ENCODE data around the gene CD96.
A peak's percentile ranks its signal among the peaks of the same experiment; 100 is the strongest.
"Not testable (repeated sequence)": the region's sequence is repeated elsewhere in the genome, so short reads cannot be mapped to it uniquely, and the experiment has no call there.

CD96 gene, protein sequence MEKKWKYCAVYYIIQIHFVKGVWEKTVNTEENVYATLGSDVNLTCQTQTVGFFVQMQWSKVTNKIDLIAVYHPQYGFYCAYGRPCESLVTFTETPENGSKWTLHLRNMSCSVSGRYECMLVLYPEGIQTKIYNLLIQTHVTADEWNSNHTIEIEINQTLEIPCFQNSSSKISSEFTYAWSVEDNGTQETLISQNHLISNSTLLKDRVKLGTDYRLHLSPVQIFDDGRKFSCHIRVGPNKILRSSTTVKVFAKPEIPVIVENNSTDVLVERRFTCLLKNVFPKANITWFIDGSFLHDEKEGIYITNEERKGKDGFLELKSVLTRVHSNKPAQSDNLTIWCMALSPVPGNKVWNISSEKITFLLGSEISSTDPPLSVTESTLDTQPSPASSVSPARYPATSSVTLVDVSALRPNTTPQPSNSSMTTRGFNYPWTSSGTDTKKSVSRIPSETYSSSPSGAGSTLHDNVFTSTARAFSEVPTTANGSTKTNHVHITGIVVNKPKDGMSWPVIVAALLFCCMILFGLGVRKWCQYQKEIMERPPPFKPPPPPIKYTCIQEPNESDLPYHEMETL

DNA sequence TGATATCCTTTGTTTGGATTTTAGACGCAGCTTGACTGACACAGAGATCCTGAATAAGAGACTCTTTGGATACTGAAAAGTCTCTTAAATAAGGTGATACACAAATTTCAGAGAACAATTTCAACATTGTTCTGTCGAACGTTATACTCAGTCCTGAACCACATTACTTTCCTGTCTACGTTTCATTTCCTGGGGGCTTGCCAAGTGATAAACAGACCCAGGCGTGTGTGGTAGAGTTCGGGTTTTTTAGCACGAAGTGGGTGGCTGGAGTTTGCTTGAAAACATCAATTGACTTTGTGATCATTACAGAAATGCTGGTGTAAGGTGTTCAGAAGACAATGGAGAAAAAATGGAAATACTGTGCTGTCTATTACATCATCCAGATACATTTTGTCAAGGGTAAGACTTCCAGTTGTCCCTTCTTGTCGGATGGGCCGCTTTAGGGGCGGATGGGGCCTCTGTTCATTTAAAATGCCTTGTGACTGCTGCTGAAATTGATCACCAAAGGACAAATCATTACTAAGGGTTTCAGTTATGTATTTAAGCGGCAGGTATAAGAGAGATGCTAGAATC, at the start of gene CD96:
Gene CD96, plus strand, starts transcription at position 287 of the 573 bp plus-strand sequence. Its CDS starts 52 bp downstream, at position 339.
- DNase-seq, result peak; percentile 60 to 73

DNA sequence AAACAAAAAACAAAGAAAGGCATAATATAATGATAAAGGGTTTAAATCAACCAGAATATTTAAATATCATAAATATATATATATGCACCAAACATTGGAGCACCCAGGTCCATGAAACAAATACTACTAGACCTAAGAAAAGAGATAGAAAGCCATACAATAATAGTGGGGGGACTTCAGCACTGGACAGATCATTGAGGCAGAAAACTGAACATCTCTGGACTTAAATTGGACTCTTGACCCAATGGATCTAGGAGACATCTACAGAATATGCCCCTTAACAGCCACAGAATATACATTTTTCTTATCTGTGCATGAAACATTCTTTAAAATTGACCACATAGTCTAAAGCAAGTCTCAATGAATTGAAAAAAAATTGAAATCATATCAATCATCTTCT, 48.7 kb upstream of the CD96 start:
- no peak for DNase-seq

GRCh38 chr3:111496894-111497559, 45.0 kb upstream of the CD96 start:
- DNase-seq, result no peak

DNA sequence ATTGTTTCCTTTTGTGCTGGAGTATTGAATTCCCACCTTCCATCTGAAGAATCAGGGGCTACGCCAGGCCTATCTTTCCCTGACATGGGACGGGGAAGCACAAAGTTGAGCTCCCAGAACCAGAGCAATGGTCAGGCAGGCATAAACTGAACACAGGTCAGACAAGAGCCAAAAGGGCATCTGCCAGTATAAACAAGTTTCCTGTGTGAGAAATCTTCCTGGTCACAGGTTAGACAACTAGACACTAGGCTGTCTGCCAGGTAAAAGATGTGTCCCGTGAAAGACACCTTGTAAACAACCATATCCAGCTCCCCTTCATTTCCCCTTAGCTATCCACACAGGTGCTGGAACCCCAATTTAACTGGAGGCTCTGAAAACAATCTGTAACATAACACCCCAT, 44.0 kb upstream of the CD96 start:
- DNase-seq, result no peak

GRCh38 chr3:111506435-111506834, 35.6 kb upstream of the CD96 start:
- DNase-seq, result no peak

DNA sequence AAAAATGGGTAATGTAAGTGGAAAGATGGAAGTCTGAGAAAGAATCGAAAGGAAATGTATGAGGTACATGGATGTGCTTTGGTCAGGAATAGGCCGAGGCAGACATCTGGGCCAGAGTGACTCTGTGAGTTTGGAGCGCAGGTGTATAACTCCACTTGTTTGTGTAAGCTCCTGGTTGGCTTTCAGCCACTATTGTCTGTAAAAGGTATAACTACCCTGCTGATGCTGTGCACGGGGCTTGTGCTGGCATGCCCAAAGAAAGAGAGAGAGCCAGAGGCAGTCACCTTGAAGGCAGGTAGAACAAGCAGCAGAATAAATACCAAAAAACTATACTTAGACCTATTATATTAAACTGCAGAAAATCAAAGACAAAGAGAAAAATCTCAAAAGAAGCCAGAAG, 32.7 kb upstream of the CD96 start:
- DNase-seq, result no peak

DNA sequence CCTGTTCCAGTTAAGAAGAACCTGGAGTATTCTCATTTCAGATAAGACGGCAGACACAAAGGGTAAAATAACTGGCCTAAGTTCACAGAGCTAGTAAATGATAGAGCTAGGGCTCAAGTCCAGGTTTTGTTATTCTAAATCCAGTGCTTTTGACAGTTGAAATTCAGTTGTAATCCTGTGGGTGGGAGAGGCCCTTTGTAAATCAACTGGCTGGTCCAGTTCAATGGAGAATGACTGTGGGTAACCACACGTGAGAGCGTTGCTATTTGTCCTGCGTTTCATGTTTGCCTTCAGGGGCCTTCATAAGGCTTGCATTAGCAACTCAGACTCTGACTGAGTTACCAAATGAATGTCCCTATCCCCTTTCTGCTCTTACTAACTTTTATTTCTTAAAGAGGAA, 24.2 kb upstream of the CD96 start:
- DNase-seq, result no peak

- DNase-seq, result no peak
These were observed 22.7 kb upstream of the CD96 start for GRCh38 chr3:111519178-111519855.

DNA sequence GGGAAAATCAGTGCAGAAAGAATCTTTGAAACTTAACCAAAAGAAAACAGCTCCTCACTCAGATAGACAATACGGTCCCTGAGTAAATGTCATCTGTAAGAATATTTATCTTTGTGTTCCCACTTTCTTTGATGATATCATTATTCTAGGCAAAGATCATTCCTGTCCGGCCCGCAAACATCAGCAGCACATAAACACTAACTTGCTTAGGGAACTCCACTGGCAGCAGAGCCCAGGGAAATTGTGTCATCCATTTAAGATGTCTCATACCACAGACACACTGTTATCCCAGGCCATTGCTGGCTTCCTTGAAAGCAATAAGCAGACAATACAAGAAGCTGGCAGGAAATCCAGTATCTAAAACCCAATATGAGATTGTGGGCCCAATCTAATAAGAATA, 20.1 kb upstream of the CD96 start:
- no peak for DNase-seq

- not testable (repeated sequence) for DNase-seq
These were observed 17.5 kb upstream of the CD96 start for GRCh38 chr3:111524486-111524885.

- no peak for DNase-seq
These were observed 10.6 kb upstream of the CD96 start for GRCh38 chr3:111531446-111531845.

DNA sequence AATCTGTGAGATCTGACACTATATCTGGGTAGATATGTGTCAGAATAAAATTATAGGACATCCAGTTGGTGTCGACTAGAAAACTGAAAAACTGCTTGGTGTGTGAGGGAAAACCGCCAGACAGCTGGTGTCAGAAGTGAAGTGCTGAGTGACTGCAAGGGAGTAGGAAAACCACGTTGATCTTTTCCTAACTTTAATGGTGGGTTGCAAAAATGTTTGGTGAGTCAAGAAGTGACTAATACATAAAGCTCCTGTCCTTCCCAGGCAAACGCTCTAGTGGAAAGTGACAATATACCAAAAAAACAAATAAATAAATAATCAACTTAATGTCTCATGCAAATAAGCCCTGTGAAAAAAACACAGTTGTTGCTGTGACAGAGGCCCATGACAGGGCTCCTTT, 7.3 kb upstream of the CD96 start:
- no peak for DNase-seq

- no peak for DNase-seq
These were observed 3.9 kb upstream of the CD96 start for GRCh38 chr3:111538111-111538510.

GRCh38 chr3:111538681-111539083, 3.3 kb upstream of the CD96 start:
- no peak for DNase-seq

GRCh38 chr3:111539351-111540331, 2.4 kb upstream of the CD96 start:
- DNase-seq, result peak; percentile 66 to 69

GRCh38 chr3:111541391-111541790, 606 bp upstream of the CD96 start:
- no peak for DNase-seq

- no peak for DNase-seq
These were observed 759 bp downstream of the CD96 start for GRCh38 chr3:111542611-111543300.

DNA sequence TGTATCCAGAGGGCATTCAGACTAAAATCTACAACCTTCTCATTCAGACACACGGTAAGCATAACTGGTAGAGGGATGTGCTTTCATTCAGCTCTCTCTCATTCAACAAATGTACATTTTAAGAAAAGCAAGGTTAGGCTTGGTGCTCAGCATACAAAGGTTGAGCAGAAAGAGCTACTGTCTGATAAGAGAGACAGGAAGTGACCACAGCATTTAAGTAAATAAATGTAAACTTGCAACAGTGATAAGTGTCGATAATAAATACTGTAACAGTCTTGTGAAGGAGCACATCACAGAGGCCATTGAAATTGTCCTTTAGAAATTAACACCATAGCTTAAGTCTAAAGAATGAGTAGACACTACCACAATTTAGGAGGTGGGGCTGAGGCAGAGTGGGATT, 3.4 kb downstream of the CD96 start:
- DNase-seq, result no peak

GRCh38 chr3:111547631-111548030, 5.6 kb downstream of the CD96 start:
- peak in 1 of 2 donors; percentile 30 for DNase-seq

DNA sequence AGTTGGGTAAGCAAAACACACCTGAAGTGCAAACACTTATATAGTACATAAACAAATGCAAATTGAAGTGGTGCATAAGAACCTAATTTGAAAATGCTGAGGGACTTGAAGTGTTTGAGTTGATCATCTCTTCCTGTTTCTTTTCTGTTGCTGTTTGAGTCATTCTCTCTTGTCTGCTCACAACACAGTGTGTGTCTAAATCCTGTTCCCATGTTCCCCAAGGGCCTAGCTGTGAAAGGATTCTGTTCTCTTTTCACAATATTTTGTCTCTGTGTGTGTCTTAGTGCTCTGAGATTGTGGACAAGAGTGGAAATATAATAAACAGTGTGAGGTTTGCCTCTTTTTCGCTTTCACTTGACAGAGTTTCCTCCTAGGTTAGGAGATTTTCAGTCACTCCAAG, 6.1 kb downstream of the CD96 start:
- no peak for DNase-seq

DNA sequence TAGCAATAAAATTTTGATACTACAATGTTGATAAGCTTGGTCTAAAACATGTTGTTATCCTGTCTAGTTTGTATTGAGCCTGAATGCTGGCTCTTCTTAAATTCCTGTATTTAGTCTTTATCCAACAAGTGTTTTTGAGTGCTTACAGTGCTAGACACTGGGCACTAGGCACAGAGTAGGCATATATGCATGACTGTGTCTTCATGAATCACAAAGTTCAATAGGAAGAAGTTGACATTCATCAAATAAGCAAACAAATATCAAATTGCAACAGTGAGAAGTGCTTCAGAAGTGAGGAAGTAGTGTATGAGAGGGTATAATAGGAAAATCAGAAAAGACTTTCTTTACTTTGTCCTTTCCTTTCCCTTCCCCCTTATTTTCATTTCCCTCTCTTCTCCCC, 6.8 kb downstream of the CD96 start:
- DNase-seq, result no peak

Data from stimulated activated CD4-positive, alpha-beta T cell treated with anti-CD3 and anti-CD28 coated beads, Interleukin-2, amount 100 ng/mL, for 24 hours (primary cell).